Central memory CD4-positive, alpha-beta T cell (primary cell): Measurements from ENCODE around the gene GRAPL.
"Not testable (repeated sequence)": the region's sequence is repeated elsewhere in the genome, so short reads cannot be mapped to it uniquely, and the experiment has no call there.

Experiments
- DNase-seq: peaks from one replicate; pipeline ENCODE4 v3.0.0; 2022

GRAPL gene

DNA sequence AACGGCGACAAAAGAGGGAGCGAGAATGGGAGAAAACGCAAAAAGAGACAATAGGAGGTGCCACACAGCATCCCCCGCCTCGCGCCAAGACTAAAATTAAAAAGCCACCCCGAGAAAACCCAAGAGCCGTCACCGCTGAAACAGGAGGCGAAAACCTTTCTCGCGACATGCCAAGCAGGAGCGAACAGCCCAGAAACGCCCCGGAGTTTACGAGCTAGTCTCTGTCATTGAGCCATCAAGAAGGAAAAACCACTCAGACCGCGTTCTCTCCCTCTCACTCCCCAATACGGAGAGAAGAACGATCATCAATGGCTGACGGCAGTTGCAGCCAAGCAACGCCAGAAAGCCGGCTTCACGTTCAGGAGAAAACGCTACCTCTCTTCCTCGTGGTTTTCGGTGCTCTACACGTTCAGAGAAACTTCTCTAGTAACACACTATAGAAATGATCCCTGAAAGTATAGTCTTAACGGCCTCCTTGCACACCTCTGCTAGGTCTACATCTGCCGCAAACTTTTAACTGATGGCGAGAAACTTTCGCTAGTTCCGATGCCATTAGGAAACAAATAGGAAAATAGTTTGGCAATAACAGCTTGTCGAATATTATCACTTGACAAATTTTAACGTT lies 62.5 kb downstream of the GRAPL start:
- DNase-seq = not testable (repeated sequence)

DNA sequence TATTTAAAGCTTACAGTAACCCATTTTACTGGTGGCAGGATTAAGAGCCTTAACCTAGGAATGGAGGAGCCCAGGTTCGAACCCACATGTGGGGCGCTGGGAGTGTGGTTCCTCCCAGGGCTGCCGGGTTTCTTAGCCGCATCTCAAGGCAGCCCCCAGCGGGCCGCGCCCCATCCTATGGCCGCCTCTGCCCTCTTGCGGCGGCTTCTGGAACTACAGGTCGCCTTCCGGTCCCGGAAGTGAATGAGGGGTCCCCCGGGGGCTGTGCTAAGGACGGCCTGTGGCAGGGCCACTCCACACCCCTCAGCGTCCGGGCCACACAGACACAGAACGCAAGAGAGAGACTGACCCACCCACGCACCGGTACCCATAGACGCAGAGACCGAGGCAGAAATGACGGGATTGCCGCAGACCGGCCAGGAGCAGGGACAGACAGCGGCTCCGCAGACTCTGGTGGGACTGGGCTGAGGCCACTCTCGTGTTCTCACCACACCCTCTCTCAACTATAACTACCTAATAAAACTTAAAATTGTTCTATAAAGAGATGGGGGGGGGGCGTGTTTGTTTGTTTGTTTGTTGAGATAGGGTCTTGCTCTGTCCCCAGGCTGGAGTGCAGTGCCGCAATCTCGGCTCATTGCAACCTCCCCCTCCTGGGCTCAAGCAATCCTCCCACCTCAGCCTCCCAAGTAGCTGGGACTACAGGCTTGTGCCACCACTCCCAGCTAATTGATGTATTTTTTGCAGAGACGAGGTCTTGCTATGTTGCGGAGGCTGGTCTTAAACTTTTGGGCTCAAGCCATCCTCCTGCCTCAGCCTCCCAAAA lies 69.2 kb downstream of the GRAPL start:
- peak; percentile 28 for DNase-seq

DNA sequence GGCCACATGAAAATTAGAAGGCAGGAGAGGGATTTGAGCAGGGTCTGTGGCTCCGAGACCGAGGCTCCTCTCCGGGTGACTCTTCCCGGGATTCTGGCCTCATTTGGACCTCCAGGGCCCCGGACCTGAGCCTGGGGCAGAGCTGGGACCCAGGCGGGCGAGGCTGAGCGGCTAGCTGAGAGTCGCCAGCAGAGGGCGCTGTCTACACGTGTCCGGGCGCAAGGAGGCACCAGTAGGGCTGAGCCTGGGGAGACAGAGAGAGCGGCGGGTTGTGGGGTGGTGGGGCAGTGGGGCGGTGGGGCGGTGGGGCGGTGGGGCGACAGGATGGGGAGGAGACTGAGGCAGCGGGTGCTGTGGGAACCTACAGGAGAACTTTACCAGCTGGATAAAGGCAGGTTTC lies 75.1 kb downstream of the GRAPL start:
- not testable (repeated sequence) for DNase-seq

DNA sequence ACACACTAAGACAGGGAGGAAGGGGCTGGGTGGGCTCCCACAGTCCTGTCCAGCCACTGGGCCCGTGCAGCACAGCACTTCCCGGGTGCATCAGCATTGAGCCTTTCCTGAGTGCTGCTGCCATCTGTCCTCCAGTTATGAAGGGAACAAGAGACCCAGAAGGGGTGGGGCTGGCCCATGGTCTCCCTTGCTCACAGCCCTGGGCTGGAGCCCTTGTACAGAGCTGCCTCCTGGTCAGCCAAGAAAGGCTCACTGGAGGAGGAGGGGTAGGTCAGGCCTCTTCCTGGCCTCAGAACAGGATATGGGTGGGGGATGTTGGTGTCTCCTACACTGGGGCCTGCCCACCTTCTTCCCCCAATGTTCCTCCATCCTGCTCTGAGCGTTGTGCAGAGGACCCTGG lies 76.0 kb downstream of the GRAPL start:
- DNase-seq = not testable (repeated sequence)
